Activated naive CD4-positive, alpha-beta T cell treated with anti-CD3 and anti-CD28 coated beads for 36 hours (primary cell): Measurements from ENCODE around the gene ELOVL5. TPM values are rescaled to one million over a fixed set of nuclear protein-coding genes. Genes with fewer than 3 reads are reported as not detected.

Source experiments
- microRNA-seq: library from miRNA; unstranded; fragments of <30 nt; microRNA quantifications from one replicate; pipeline ENCODE4 v1.2.0, GENCODE V29; 2022; ENCODE audit warnings: borderline microRNAs expressed, borderline replicate concordance
- total RNA-seq, 2 experiments: library from RNA; stranded (reverse); gene quantifications; one replicate each; pipeline ENCODE4 v1.2.3, GENCODE V29; 2021

ELOVL5 gene
- total RNA-seq, 2 experiments from 2014 or later: 132 to 136 TPM

Small RNA genes within 50 kb of the gene (microRNA-seq; reads per million reads assigned to microRNA genes)
- gene MIR5685: not detected

Other genes with a start within 250 kb of the ELOVL5 start
- gene GCM1, start 200.1 kb downstream of the ELOVL5 start, total RNA-seq: under 1 TPM in 1 of 2 experiments, not detected in 1; 0.10 TPM
- 10 to 100 TPM; 13.9 to 18.1 TPM for gene GCLC, start 196.2 kb upstream of the ELOVL5 start, total RNA-seq